Endothelial cell of umbilical vein (primary cell): Measurements from ENCODE around the gene POU5F1. TPM values are rescaled to one million over a fixed set of nuclear protein-coding genes. Genes with fewer than 3 reads are reported as not detected.

Experiments used
- BruUV-seq: library from RNA; stranded (reverse); fragments of 400-500 nt; replicated peaks from 2 replicates; lab custom pipeline; 2021; lab: Mats Ljungman, UMichigan
- CTCF ChIA-PET: fragments of 300-600, 350-600 bp; sonication (Branson Sonifier 250); formaldehyde crosslinking; loops from one replicate; lab custom pipeline; 2021; ENCODE audit warnings: antibody characterized with exemption, inconsistent platforms; lab: Charles Lee
- POLR2A ChIA-PET: fragments of 300-600, 350-600 bp; sonication (Branson Sonifier 250); formaldehyde crosslinking; loops from one replicate; lab custom pipeline; 2021; ENCODE audit warnings: antibody characterized with exemption, inconsistent platforms; lab: Charles Lee
- DNase-seq: peaks from one replicate; pipeline ENCODE4 v3.0.0-alpha.2; 2011; ENCODE audit warnings: low read depth, low spot score
- FAIRE-seq: peaks from 2 replicates; lab custom pipeline; 2011; peaks lifted over from hg19 to GRCh38; lab: Jason Lieb, UNC
- H2AFZ ChIP-seq: 2 replicates; pipeline ENCODE4 v1.6.0; 2012; ENCODE audit warnings: low read depth, low read length, control low read depth, inconsistent platforms
- H3K27ac ChIP-seq: 2 replicates; pipeline ENCODE4 v1.5.1; 2011; ENCODE audit warnings: low read depth, mild to moderate bottlenecking, control low read depth, low read length, moderate library complexity; ENCODE audit not compliant: insufficient read depth
- H3K27me3 ChIP-seq, 2 experiments: 2 replicates each; pipeline versions ENCODE4 v1.6.0 to v1.6.1; 2011; ENCODE audit warnings: low read length in 2 of 2, mixed read lengths in 1 of 2; ENCODE audit not compliant: control insufficient read depth in 2 of 2, insufficient read depth in 2 of 2
- H3K36me3 ChIP-seq, 2 experiments: 2 replicates in 1 of 2; 3 replicates in 1 of 2; pipeline ENCODE4 v1.5.1; 2011; ENCODE audit warnings: low read length in 2 of 2, mild to moderate bottlenecking in 1 of 2, moderate library complexity in 1 of 2; ENCODE audit not compliant: control insufficient read depth in 2 of 2, insufficient read depth in 2 of 2; ENCODE audit errors: extremely low read depth in 1 of 2
- H3K4me1 ChIP-seq: 3 replicates; pipeline ENCODE4 v1.5.1; 2011; ENCODE audit warnings: mild to moderate bottlenecking, low read length; ENCODE audit not compliant: control insufficient read depth, insufficient read depth; ENCODE audit errors: extremely low read depth
- H3K4me2 ChIP-seq: 2 replicates; pipeline ENCODE4 v1.6.1; 2011; ENCODE audit warnings: low read length, control low read depth, mixed read lengths; ENCODE audit not compliant: insufficient read depth
- H3K4me3 ChIP-seq, 3 experiments: fragments of 200-600 bp in 1 of 3; sonication (generic), shearing (Covaris generic) in 1 of 3; replicated peaks in 1 of 3; 2 replicates each; pipeline ENCODE4 v1.5.1; 2011 to 2016; ENCODE audit warnings: control low read depth in 3 of 3, low read length in 3 of 3, mild to moderate bottlenecking in 2 of 3, inconsistent platforms in 1 of 3, low read depth in 1 of 3, moderate library complexity in 1 of 3; ENCODE audit not compliant: insufficient read depth in 1 of 3
- H3K79me2 ChIP-seq: 2 replicates; pipeline ENCODE4 v1.6.0; 2012; ENCODE audit warnings: low read length, inconsistent platforms; ENCODE audit not compliant: control insufficient read depth, insufficient read depth
- H3K9ac ChIP-seq: replicated peaks from 2 replicates; pipeline ENCODE3; 2011; ENCODE audit warnings: low read length, control low read depth; ENCODE audit not compliant: insufficient read depth; ENCODE audit errors: extremely low read depth
- H3K9me1 ChIP-seq: replicated peaks from 3 replicates; pipeline ENCODE4 v1.6.0; 2011; ENCODE audit warnings: mild to moderate bottlenecking, low read length; ENCODE audit not compliant: control insufficient read depth, insufficient read depth; ENCODE audit errors: extremely low read depth
- H3K9me3 ChIP-seq: replicated peaks from 2 replicates; pipeline ENCODE4 v1.5.1; 2012; ENCODE audit warnings: low read length, inconsistent platforms; ENCODE audit not compliant: control insufficient read depth, insufficient read depth
- H4K20me1 ChIP-seq: replicated peaks from 2 replicates; pipeline ENCODE3; 2011; ENCODE audit warnings: mild to moderate bottlenecking, low read length; ENCODE audit not compliant: control insufficient read depth, insufficient read depth; ENCODE audit errors: extremely low read depth
- CTCF ChIP-seq, 2 donors: IDR thresholded peaks; 1 replicate in 1 of 2; 2 replicates in 1 of 2; pipeline ENCODE4 v1.5.1; 2011; ENCODE audit warnings: low read length in 2 of 2, mild to moderate bottlenecking in 2 of 2, moderate library complexity in 2 of 2, control low read depth in 1 of 2, inconsistent platforms in 1 of 2, low read depth in 1 of 2; ENCODE audit not compliant: insufficient read depth in 1 of 2; ENCODE audit errors: extremely low read depth in 1 of 2
- EZH2 ChIP-seq: IDR thresholded peaks from 2 replicates; pipeline ENCODE4 v1.6.1; 2012; ENCODE audit warnings: borderline replicate concordance, low read depth, mild to moderate bottlenecking, moderate library complexity, low read length, inconsistent platforms; ENCODE audit not compliant: severe bottlenecking
- FOS ChIP-seq: IDR thresholded peaks from 2 replicates; pipeline ENCODE4 v1.6.1; 2011; ENCODE audit warnings: mild to moderate bottlenecking, low read length, moderate library complexity, borderline replicate concordance; ENCODE audit not compliant: insufficient read depth
- GATA2 ChIP-seq: IDR thresholded peaks from 2 replicates; pipeline ENCODE4 v1.7.0; 2011; ENCODE audit warnings: low read depth, mild to moderate bottlenecking, moderate library complexity, mixed read lengths, low read length; ENCODE audit not compliant: insufficient read length, insufficient read depth
- JUN ChIP-seq: IDR thresholded peaks from 2 replicates; pipeline ENCODE4 v1.6.1; 2011; ENCODE audit warnings: borderline replicate concordance, low read depth; ENCODE audit not compliant: insufficient read length, insufficient read depth
- MAX ChIP-seq: IDR thresholded peaks from 2 replicates; pipeline ENCODE4 v1.6.1; 2011; ENCODE audit not compliant: insufficient read depth, insufficient read length
- MYC ChIP-seq: IDR thresholded peaks from one replicate; pipeline ENCODE4 v1.6.1; 2011; ENCODE audit warnings: mild to moderate bottlenecking, low read depth, low read length
- POLR2A ChIP-seq: IDR thresholded peaks from 2 replicates; pipeline ENCODE4 v1.6.1; 2012; ENCODE audit warnings: low read depth, mild to moderate bottlenecking, control low read depth, low read length
- POLR2AphosphoS5 ChIP-seq: IDR thresholded peaks from 2 replicates; pipeline ENCODE4 v1.6.1; 2012; ENCODE audit warnings: low read depth, mild to moderate bottlenecking, control low read depth, low read length, moderate library complexity; ENCODE audit not compliant: insufficient read depth
- dilution Hi-C: fragments of 300-500 bp; cut with MboI; formaldehyde crosslinking; loops from one replicate; pipeline ENCODE4 v1.15.0; 2019; ENCODE audit warnings: low sequenced_read_pairs; ENCODE audit not compliant: extremely low pct_ligation_motif_present
- intact Hi-C: fragments of 100-400 bp; cut with micrococcal nuclease; formaldehyde crosslinking; loops from one replicate; pipeline ENCODE4 v1.10.0; 2022
- polyA plus RNA-seq, 4 experiments: library from polyadenylated mRNA; depleted of rRNA in 3 of 4; stranded (reverse) in 3 of 4; unstranded in 1 of 4; fragments of >200 nt; gene quantifications; 2 replicates each; pipeline versions ENCODE4 v1.2.1 to v1.2.3, GENCODE V29; 2011 to 2012; ENCODE audit warnings: missing spikeins in 1 of 4
- total RNA-seq: library from RNA; stranded (reverse); gene quantifications from 2 replicates; pipeline ENCODE4 v1.2.3, GENCODE V29; 2021

Gene POU5F1
- total and polyA plus RNA-seq, 2 donors (not counting 3 experiments of a cell fraction or from before 2014, with no cell fraction given) = 0.63 TPM; not detected in 1

DNA sequence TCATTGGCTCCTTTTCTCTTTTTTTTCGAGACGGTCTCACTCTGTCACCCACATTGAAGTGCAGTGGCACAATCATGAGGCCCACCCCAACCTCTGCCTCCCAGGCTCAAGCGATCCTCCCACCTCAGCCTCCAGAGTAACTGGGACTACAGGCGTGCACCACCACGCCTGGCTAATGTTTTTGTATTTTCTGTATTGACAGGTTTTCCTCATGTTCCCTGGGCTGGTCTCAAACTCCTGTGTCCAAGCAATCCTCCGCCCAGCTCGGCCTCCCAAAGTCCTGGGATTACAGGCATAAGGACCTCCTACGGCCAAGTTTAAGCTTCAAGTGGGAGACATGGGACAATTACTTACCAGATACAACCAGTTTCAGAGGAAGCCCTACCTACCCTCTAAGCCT is 9.4 kb upstream of the POU5F1 start:
- H3K9ac ChIP-seq = no peak overlapping the region
- peaks cover 6% of the 10 kb centered on the region for H3K4me1 ChIP-seq
- no peak overlapping the region for H3K27ac ChIP-seq
- H3K9me3 ChIP-seq = no peaks in the 10 kb centered on the region
- H2AFZ ChIP-seq = no peak overlapping the region
- no peaks in the 10 kb centered on the region for H4K20me1 ChIP-seq
- H3K9me1 ChIP-seq = no peaks in the 10 kb centered on the region
- TF ChIP-seq CTCF (IDR thresholded peaks at IDR 0.05; ENCODE audit: extremely low read depth in 1 of 2, insufficient read depth in 1 of 2, low read depth in 1 of 2, low read length in 2 of 2) = no peak
- TF ChIP-seq MYC = no peak
- no peak for TF ChIP-seq FOS
- TF ChIP-seq MAX = no peak
- TF ChIP-seq GATA2 = no peak
- TF ChIP-seq EZH2 = no peak
- no peak for TF ChIP-seq POLR2AphosphoS5
- TF ChIP-seq POLR2A = no peak
- TF ChIP-seq JUN = no peak
- no TSS peak for BruUV-seq
- ChIA-PET CTCF (interaction anchor here (2.9 kb wide), 1 partner anchor 13 kb away, joined by 12 read pairs; no protein-coding TSS in a partner anchor), POLR2A (no interaction called here)
- DNase-seq (no peak), FAIRE-seq (no peak)
- dilution Hi-C loops (no loop called here), intact Hi-C loops (loop anchor here (1.0 kb wide), 1 partner anchor 22 kb away; the partner anchor contains the start of gene TCF19)
- H3K79me2 ChIP-seq = no peaks in the 10 kb centered on the region
- peak overlapping the region; percentile 5 for H3K4me2 ChIP-seq
- H3K27me3 ChIP-seq = no peaks in the 10 kb centered on the region
- no peaks in the 10 kb centered on the region for H3K36me3 ChIP-seq
- peak overlapping the region in 2 of 3 experiments; percentile 12 to 53 for H3K4me3 ChIP-seq
